HG03457 (cell line): ENCODE measurements around the gene KCNH8.

Experiments used
- ATAC-seq: cut with Tn5 transposase; IDR thresholded peaks from one replicate; pipeline ENCODE4 v1.9.1; 2021; ENCODE audit warnings: moderate number of reproducible peaks; ENCODE audit not compliant: unreplicated experiment

Gene KCNH8

GRCh38 chr3:19467761-19468160, 319.5 kb downstream of the KCNH8 start:
- ATAC-seq: no peak

DNA sequence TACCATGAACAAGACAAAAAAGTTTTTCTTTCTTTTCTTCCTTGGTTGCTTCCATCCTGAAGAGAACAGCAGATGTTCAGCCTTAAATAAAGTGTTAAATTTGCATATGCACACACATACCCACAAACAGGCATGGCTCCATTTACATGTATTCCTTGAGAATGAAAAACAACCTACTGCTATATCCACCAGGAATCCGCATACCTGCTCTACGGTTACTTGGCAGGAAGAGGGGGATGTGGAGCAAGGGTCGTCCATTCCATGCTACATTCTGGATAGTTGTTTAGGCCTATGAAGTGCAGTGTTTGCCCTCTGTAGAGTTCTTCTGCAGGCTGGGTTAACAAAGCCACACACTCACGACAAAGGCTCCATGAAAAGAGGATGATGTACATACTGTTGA, 322.8 kb downstream of the KCNH8 start:
- no peak for ATAC-seq

DNA sequence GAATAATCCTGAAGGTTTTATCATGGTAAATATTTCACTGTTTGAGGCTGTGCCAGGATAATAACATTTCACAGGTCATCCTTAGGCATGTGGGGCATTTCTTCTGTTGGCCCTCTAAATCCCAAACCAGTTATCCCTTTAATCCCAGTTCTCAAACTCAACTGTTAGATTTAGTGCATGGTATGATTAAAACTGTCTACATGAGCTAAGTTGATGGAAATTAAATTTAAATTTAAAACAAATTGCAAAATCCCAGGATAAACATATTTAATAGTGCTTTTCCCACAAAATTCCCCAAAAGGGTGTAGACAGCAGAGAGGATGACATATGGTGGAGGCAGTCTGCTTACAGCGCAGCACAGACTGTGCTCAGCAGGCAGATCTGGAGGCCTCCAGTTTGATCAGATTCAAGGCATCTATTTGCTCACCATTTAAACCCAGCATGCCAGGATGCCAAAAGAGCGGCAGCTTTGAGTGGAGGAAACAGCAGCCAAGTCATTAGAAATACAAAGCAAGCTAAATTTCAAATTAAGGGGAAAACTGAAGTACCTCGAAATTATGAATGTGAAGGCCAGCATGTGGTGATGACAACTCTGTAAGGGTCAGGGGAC, 325.8 kb downstream of the KCNH8 start:
- no peak for ATAC-seq

DNA sequence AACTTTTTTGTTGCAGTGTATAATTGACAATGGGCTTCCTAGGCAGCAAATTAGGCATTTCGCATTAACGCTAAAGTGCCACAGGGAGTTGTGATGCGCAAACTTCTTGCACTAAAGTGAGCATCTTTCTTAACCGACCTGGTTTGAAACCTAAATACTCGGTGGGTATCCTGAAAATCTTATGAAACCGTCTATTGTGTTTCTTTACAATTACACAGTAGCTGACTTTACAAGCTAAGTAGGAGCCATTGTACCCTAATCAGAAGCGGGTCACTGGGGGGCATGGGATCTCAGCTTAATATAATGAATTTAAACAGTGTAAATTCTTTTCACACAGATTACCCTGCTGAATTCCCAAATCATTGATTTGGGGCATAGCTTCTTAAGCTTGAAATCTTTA, 328.0 kb downstream of the KCNH8 start:
- ATAC-seq: no peak

DNA sequence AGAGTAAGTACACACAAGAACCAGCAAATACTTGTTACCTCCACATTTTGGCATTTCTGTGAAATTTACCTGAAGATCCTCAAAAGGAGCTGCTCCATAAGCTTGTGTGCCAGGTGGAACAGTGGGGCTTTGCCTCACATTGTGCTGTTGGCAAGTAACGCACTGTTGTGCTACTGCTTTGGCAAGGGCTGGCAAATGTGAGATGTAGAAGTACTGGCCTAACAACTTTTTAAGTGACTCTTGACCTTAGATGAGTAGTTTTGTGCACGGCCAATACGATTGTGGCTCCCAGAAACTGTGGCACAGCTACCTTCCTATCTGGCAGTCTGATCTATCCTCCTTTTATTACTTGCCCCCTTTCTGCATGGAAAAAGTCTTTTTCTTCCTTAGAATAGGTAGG, 337.0 kb downstream of the KCNH8 start:
- no peak for ATAC-seq

DNA sequence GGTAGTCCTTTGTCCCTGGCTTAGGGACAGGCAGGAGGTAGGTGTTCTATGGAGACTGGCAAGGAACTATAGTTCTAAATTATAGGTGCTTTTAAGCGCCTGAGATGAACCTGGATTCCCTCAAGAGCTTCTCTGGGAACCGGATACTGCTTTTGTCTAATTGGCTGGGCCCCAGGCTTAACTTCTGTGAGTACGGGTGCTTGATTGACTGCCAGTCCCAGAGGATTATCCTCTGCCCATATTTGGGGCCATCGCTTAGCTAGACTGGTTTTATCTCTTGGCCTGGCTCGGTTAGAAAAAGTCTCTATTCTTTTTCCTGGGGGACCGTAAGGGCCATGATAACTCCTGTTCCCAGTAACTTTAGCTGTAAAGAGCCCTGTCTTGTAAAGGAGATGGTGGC, 339.1 kb downstream of the KCNH8 start:
- no peak for ATAC-seq

GRCh38 chr3:19488939-19489338, 340.6 kb downstream of the KCNH8 start:
- ATAC-seq: no peak

DNA sequence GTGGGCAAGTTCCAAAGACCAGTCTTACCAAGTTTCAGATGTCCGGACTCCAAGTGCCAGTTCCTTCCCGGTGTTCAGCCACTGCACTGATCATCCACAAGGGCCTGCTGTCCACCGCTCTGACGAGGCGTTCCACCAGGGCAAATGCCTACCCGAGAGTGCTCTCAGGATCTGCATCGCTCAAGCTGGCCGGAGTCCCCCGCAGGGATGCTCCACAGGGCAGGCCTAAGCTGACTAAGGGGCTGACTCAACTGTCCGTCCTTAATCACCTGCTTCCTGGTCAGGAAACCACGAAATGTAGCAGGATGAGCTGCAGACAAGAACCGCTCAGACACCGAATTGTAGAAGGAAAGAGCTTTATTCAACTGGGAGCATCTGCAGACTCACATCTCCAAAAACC, 341.6 kb downstream of the KCNH8 start:
- ATAC-seq: no peak

DNA sequence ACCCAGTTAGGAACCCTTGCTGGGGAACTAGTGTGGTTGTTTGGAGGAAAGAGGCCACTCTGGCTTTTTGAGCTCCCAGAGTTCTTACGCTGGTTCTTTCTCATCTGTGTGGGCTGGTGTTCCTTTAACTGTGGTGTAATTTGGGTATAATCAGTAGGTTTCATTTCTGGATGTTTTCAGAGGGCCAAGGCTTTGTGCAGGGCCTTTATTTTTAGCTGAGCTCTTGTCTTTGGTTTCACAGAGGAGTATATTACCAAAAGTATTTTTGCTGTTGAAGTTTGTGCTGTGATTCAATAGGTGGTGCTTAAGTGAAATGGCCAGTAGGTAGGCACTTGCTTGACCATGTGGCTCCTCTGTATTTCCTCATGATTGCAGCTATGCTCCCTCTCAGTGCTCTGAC, 357.9 kb downstream of the KCNH8 start:
- no peak for ATAC-seq

DNA sequence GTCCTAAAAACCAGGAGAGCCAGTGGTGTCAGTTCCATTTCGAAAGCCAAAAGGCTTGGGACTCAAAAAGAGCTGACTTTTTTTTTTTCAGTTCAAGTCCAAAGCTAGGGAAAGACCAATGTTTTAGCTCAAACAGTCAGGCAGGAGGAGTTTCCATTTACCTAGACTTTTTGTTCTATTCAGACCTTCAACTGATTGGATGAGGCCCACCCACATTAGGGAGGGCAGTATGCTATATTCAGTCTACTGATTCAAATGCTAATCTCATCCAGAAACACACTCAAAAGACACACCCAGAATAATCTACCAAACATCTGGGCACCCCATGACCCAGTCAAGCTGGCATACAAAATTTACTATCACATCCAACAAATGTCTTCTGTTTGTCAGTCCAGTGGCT, 374.0 kb downstream of the KCNH8 start:
- no peak for ATAC-seq

DNA sequence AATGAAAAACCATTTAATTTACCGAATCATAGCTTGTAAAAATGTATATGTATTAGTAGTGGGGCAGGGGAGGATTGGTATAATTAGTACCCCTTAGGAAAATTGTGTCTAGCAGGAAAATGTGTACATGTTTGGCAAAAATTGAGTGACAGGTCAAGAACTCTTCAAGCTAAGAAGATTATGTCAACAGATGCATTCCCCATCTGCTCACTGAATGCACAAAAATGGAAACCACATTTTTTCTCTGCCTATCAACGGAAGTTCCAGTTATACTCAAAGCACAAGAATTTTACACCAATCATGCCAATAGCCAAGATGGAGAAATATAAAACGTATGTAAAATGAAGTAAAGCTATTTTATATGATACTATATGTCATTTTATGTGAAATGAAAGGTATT, 377.8 kb downstream of the KCNH8 start:
- no peak for ATAC-seq

GRCh38 chr3:19527746-19528145, 379.4 kb downstream of the KCNH8 start:
- ATAC-seq: no peak

DNA sequence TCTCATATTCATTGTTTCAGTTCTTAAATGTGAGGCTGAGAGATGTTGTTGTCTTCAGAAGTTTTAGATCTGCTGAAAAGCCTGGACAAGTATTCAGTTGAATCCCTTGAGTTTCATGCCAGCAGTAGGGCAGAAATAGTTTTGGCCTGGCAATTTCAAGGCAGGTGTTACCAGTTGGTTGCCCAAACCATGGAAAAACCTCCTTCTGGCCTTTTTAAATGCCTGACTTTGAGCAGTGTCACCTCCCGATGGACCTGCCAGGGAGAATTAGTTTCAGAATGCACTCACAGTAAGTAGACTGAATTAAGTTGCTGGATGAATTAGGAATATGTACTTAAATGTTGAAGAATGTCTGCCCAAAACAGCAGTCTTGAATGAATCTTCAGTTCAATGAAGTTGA, 383.1 kb downstream of the KCNH8 start:
- no peak for ATAC-seq

DNA sequence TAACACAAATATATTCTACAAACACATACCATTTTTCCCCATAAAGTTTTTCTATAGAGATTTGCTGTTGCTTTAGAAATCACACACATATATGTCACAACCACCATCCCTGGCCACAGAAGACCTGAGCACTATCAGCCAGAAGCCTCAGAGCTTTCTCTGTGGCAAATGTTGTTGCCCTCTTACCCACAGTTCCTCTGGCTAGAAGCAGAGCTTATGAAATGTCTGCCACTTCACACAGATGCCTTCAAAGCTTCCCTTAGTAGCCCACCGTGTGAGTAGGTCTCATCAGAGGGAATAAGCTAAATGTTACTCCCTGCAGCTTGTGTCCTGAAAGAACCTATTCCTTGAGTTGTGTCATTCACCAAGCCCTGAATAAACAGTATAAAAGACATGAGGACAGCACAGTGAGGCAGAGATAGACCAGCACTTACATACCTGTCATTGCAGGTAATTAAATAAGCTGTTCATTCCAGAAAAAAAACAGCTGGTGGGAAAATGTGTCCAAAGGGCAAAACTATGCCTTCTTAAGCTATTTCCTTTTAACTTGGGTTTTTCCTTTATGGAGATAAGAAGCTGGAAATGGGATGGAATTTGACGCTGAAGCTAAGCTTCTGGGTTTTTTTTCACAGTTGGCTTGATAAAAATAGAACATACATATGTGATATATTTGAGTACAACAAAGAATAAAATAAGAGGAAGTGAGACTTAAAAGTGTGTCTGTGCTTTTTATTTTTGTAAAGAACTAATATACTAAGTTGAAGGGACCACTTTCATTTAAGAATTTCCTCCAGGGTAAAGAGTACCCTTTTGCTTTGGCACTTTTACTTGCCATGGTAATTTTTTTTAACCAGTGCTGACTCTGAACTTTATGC, 391.4 kb downstream of the KCNH8 start:
- ATAC-seq: peak; percentile 47

DNA sequence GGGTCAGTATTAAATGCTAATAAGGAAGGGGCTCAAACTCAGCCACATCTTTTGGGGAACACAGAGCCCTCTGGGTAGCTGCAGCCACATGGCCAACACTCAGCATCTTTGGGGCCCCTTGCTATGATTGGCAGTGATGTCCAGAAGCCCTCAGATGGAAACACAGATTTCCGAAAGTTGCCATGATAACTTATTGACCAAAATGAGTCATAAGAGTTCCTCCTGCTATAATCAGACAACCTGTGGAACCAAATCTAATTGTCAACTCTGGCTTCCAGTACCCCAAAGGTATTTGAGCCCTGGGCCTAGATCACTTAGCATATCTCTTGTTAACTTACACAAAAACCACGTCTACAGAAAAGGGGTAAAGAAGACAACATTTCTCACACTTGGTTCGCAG, 392.2 kb downstream of the KCNH8 start:
- ATAC-seq: peak; percentile 44

DNA sequence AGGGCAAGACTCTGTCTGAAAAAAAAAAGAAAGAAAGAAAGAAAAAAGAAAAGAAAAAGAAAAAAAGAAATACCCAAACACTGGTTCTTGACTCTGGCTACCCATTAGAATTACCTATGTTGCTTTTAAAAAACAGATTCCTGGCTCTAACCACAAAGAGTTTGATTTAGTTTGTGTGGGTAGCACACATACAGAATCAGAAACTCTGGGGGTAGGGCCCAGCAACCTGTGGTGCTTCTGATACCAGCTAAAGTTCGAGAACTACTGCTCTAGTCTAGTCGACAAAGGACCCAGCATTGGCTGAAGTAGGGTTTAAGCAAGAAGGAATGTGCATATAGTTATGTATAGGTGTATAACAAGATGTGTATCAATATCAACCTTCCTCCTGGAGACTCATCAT, 393.0 kb downstream of the KCNH8 start:
- no peak for ATAC-seq

- peak; percentile 39 for ATAC-seq
Observed at GRCh38 chr3:19543212-19543841, 395.0 kb downstream of the KCNH8 start.

DNA sequence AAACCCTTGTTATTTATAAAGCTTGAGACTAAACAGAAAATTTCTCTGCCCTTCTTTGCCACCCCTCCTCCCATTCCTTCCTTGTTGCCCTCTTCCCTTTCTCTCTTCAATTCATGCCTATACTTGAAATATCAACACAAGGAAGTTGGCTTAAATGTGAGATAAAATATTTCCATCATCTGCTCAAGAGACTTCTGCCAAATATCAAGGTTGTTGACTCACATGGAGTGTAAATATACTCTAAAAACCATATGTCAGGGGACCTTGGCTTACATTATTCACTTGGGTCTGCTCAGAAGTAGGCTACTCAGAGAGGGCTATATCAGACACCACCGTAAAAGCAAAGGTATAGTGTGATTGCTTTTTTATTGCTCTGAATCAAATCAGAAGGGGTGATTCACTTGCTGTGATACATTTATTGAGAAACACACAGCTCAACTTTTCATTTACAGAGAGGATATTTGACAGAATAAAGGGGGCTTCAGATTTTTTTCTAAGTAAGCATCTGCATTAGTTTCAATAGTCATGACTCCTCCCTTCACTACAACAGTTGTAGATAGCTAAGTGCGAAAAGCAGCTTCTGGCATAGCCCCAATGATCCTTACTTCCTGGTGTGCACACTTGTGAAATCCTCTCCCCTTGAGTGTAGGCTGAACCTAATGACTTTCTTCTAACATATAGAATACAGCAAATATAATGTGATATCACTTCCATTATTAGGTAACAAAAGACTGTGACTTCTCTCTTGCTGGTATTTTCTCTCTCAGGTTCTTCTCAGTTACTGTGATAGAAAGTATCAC, 399.6 kb downstream of the KCNH8 start:
- ATAC-seq: no peak

DNA sequence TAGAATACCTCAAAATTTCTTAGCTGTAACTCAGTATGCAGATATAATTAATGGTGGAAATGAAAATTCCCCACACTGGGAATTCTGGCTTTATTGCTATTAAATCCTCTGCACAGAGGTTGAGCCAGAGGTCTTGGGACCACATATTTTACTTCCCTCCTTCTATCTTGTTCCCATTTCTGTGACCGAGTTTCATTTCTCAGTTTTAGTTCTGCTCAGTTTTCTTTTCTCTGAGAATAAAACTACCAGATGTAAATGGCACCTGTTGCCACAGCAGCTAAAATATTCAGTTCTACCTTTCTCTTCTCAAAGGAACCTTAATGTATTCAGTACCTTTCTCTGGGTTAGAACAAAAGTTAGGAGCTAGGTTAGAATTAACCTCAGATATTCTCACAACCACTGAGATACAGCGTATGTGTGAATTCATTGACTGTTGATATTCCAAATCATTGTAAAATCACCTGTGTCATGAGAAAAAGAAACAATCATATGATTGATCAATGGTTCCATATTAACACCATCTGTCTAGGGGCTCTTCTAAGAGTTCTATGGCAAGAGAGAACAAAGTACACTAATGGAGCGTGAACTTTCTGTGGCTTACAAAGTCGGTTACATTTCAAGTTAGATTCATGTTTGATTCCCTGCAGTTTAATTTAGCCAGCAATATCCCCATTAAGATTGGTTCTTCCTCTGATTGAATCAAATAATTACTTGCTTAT, 411.6 kb downstream of the KCNH8 start:
- peak; percentile 91 for ATAC-seq

- no peak for ATAC-seq
Observed at GRCh38 chr3:19573644-19574043, 425.3 kb downstream of the KCNH8 start.

GRCh38 chr3:19574268-19574667, 426.0 kb downstream of the KCNH8 start:
- no peak for ATAC-seq
